ENCODE measurements around the gene UNG. TPM values are rescaled to one million over a fixed set of nuclear protein-coding genes. Genes with fewer than 3 reads are reported as not detected.

The UNG gene
- total RNA-seq, 1 donor from 2014 or later = 26.9 TPM

DNA sequence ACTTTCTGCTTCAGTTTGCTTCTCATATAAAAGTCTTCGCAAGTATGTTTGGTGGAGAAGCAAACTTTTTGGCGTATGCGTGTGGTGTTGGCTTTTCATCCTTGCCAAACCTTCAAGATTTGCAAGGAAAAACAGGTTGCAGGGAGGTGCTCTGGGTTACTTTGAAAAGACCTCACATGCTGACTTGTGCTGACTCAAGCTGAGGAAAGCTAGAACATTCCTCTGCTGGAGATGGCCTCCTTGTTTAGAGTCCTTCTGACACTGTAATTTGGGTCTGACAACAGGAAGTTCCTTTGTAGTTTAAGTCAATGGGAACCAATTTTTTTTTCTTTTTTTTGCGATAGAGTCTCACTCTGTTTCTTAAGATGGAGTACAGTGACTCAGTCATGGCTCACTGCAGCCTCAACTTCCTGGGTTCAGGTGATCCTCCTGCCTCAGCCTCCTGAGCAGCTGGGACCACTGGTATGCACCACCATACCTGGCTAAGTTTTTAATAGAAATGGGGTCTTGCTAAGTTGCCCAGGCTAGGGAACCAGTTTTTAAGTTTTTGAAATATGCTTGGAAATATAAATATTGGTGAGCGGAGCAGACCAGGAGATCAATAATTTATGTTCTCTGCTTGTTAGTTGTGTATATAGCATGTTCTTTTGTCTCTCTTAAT lies 16.4 kb downstream of the UNG start:
- ATAC-seq = no peak
- intact Hi-C loops (cut with DNase I) = loop anchor here (2.0 kb wide), 1 partner anchor 47 kb away; no protein-coding TSS in a partner anchor

DNA sequence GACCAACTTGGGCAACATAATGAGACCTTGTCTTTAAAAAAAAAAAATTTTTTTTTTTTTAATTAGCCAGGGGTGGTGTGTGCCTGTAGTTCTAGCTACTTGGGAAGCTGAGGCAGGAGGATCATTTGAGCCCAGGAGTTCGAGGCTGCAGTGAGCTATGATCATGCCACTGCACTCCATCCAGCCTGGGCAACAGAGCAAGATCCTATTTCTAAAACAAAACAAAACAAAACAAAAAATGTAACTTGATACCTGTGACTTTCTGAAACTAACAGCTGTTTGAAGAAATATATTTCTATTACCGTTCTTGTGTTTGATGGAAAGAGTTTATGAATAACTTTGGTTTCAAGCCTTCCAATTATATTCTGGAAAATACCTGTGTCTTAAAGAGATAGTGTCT lies 17.2 kb downstream of the UNG start:
- ATAC-seq (no peak), DNase-seq (ENCODE audit: missing footprints) (no peak)
- intact Hi-C loops (cut with DNase I) = loop anchor here (2.0 kb wide), 1 partner anchor 46 kb away; no protein-coding TSS in a partner anchor

More for the DNA sequence above, 16.4 kb downstream of the UNG start:
- DNase-seq (ENCODE audit: missing footprints) = no peak

DNA sequence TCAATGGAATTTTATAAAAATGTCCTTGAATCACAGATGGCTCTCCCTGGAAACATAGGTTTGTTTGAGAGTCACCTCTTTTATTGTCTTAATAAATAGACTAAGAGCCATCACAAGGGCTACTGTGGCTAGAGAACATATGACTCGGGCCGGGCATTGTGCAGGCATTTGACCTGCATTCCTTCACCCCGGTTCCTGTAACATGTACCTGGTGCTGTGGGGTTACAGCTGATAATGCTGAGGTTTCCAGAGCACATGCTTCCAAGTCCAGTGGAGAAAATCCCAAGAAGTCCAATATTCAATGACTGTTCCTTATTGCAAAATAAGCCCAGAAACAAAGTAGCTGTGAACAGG lies 18.0 kb downstream of the UNG start:
- ATAC-seq (peak; percentile 0), DNase-seq (ENCODE audit: missing footprints) (no peak)
- intact Hi-C loops (cut with DNase I) = loop anchor here (2.0 kb wide), 1 partner anchor 45 kb away; no protein-coding TSS in a partner anchor

DNA sequence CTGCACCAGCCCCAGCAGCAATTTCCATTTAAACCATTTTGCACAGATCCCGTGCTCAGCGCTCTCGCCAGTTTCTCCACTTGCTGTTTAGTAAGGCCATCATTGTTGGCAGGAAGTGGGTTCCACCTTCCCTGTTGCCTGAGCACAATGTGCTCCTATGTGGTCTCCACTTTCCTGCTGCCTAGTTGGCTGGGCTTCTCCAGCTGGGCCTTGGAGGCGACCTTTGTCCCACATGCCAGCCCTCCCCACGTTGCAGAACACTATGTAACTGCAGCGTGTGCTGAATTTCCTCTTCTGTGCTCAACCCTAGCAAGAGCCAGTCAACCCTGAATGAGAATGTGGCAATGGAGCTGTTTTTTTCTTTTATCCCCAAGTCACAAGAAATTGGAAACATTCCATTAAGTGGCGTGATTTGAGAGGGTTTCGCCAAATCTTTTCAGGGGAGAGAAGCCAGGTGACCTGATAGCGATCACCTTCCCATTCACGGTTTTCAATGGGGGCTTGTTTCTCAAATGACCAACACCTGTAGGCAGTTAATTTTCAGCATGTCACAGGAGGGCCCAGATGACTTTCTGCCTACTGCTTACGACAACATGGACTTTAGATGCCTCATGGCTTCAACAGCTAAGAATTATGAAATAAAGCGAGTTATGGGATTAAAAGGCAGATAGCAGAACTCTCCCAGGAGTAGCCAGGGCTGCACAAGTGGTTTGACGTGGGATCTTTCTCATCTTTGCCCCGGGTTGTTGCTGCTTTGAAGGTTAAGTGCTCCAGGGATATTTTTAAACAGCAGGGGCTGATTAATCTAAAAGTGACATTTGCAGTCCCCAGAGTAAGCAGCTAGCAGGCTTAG lies 18.6 kb downstream of the UNG start, which contains the start of gene ACACB:
TSS of gene ACACB (plus strand) at position 830 of the 853 bp plus-strand sequence. CDS start 22,819 bp downstream, outside the sequence.
- DNase-seq (ENCODE audit: missing footprints) (peak; percentile 88), ATAC-seq (peak; percentile 78)
- intact Hi-C loops (cut with DNase I) = loop anchor here (2.0 kb wide), 2 partner anchors 15 to 45 kb away; no protein-coding TSS in a partner anchor

DNA sequence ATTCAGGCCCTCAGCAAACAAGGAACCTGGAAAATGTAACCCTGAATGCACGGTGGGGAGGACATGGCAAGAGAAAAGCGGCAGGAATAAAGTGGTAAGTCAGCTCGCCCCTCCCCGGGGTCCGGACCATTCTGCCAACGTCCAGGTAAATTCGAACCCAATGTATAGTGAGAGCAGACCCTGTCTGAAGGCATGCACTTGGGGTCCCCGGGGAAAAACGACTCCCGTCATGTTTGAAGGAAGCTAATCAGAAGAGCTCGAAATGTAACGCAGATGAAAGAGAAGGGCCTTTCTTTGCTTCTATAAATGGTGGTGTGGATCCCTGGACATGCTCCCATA lies 19.2 kb downstream of the UNG start:
- intact Hi-C loops (cut with DNase I) = loop anchor here (2.0 kb wide), 1 partner anchor 14 kb away; no protein-coding TSS in a partner anchor
- no peak for DNase-seq (ENCODE audit: missing footprints)
- no peak for ATAC-seq

DNA sequence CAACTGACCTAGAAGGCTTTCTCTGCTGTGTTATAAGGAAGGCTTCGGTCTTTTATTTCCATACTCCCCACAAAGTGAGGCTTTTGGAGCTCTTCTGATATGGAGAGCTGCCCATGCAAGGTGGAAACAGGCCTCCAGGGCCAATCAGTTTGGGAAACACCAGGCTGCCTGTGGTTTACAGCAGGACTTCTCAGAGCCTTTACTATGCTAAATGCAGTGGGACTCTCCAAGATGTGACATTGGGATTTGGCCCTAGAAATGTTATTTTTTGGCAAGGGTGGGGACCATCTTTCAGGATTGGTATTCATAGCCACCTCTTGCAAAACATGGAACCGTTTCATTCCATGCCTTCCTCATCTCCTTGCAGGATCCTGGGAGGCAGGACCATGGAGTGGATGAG lies 22.7 kb downstream of the UNG start:
- no peak for DNase-seq (ENCODE audit: missing footprints)
- ATAC-seq = no peak
- intact Hi-C loops (cut with DNase I) = no loop called here

DNA sequence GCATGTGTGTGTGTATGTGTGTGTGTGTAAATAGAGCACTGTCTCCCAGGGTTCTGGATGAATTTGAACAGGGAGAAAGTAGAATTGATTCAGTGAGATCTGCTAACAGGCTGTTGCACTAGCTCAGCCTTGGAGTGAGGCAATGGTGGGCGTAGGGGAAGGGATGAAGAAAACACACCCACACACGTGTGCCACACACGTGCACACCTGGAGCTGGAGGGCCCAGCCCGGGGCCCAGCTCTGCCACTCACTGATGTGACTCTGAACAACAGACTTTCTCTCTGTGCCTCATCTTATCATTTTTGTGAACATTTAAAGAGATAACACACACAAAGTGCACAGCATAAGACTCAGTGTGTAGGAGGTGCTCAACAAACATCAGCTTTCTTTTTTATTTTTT lies 23.2 kb downstream of the UNG start:
- intact Hi-C loops (cut with DNase I) = no loop called here
- no peak for DNase-seq (ENCODE audit: missing footprints)
- no peak for ATAC-seq

DNA sequence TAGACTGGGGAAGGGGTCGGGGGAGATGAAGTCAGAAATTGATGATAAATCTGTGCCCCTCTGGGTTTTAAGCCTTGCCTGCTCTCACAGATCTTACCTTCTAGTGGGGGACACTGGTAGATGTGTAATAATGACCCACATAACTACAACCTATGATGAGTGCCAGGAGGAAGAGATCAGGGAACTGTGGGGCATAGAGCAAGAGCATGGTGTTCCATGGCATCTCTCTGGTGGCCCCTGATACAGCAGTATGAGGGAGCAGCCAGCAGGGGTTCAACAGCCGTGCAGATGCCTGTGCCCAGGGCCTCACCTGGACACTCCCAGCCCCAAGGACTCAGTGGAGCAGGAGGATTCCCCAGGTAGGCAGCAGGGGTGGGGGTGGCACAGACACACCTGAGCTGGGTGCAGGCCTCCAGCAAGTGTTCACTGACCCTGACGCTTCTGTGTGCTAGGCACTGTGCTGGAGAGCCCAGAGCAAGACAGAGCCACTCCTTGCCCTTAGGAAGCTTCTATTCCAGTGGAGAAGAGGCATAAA lies 24.0 kb downstream of the UNG start:
- DNase-seq (ENCODE audit: missing footprints) (no peak), ATAC-seq (no peak)
- intact Hi-C loops (cut with DNase I) = no loop called here

DNA sequence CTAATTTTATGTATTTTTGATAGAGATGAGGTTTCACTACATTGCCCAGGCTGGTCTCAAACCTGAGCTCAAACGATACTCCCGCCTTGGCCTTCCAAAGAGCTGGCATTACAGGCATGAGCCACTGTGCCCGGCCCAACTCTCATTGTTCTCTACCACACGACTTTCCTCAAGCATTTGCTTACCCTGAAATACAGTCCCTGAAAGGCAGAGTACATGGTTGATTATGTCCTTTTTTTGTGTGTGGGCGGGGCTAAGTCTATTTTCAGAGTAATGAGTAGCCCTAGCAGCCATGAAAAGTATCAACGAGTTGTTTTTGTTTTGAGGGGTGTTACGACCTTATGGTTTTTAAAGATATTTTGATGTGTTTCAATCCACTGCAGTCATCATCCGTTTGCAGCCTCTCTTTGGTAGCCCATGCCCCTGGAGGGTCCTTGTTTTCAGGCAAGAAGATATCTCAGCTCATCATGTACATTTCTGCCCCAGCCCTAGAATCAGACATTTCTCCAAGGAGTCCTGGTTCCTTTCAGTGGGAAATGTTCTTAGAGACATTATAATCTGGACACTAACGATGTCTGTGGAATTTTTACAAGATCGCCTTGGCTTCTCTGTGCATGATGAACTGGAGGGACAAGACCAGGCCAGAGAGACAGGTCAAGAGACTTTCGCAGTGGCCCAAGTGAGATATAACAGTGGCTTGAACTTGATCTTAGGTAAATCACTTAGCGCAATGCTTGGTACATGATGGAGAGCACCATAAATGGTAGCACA lies 27.7 kb downstream of the UNG start:
- ATAC-seq (no peak), DNase-seq (ENCODE audit: missing footprints) (no peak)
- intact Hi-C loops (cut with DNase I) = no loop called here

DNA sequence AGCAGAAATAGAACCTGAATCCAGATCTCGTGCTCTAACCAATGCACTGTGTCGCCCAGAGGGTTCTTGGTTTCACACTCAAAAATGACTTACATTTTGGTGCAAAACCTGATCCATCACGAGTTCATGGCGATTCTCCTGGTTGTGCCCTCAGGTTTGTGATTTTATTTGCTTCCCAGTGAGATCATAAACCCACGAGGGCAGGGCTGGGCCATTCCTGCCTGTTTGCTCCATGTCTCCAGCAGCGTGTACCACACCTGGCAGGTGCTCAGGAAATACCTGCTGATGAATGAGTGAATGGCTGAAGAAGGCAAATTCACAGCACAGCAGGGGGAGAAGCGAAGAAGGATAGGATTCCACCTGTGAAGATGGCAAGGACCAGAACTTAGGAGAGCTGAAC lies 28.4 kb downstream of the UNG start:
- intact Hi-C loops (cut with DNase I) = no loop called here
- DNase-seq (ENCODE audit: missing footprints) (no peak), ATAC-seq (no peak)

DNA sequence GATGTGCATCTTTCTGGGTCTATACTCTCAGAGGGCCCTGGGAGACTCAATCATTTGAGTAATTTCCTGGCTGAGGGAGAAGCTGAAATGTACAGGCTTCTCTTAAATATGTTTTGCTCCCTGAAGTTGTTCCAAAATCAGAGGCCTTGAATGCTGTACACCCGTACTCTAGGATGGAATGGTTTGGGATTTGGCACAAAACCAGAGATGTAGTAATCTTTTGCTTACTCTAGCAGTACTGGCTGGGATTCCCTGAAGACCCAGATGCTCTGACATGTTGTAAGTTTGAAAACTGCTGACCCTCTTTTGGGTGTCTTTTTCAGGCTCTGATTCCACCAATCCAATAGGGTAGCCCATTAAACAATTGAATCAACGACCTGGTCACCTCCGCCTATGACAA lies 29.4 kb downstream of the UNG start:
- ATAC-seq (peak; percentile 49), DNase-seq (ENCODE audit: missing footprints) (no peak)
- intact Hi-C loops (cut with DNase I) = no loop called here

DNA sequence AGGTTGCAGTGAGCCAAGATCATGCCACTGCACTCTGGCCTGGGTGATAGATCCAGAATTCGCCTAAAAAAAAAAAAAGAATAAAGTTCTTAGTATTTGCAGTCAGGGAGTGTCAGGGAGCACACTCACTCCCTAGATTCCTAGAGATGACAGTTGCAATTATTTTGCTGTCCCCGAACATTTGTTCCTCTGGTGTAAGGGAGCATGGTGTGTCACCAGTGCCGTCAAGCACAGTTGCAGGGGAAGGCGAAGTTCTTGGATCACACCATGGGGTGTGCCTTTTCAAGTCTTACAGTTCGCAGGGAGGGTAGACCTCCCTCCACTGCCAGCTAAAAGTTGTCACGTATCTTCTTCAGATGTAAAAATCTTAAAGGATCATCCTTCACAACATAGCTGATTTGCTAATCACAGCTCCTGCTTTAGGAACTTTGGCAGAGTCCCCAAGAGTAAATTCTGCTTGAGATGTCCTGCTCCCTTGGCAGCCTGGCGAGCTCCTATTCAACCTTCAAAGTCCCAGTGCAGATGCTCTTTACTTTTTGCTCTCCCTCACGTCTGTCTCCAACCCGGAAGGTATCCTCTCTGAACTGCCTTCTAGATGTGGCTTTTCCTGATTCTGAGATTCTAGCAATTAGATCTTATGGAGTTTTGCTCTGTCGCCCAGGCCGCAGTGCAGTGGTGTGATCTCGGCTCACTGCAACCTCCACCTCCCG lies 30.3 kb downstream of the UNG start:
- intact Hi-C loops (cut with DNase I) = no loop called here
- ATAC-seq (no peak), DNase-seq (ENCODE audit: missing footprints) (no peak)

DNA sequence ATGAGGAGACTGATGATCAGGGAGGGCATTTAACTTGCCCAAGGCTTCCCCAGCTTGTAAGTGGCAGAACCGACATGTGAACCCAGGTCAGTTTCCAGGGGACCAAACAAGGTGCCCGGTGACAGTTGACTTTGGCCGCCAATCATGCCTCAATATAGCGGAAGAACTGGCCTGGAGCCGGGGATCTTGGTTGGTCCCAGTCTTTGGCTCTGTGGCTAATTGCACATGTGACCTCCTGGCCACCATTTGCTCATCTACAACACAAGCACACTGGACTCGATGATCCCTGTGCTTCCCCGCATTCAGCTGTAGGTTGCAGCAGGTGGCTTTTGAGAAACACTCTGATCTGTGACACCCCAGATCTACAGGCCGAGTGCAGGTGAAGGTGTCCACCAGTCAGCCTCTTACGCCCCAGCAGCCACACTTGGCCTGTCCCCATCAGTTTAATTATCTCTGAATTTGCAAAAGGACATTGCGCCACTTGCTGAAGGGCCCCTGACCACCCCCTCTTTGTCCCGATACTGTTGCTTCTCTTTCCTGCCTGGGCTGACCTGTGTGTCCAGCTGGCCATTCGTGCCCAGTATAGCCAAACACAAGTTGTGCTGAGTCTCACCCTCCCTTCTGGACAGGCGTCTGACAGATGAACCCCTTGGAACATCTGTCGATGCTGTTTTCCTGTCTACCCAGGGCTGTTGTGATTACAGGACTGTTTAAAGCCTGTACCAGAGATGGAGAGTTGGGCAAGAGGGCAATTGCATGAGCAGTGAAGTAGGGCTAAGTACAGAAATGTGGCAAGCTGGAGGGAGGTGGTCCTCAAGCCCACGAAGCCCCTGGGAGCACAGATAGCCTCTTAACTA lies 33.1 kb downstream of the UNG start:
- no peak for DNase-seq (ENCODE audit: missing footprints)
- peak; percentile 17 for ATAC-seq
- intact Hi-C loops (cut with DNase I) = loop anchor here (2.0 kb wide), 1 partner anchor 14 kb away; the partner anchor contains the start of gene ACACB

DNA sequence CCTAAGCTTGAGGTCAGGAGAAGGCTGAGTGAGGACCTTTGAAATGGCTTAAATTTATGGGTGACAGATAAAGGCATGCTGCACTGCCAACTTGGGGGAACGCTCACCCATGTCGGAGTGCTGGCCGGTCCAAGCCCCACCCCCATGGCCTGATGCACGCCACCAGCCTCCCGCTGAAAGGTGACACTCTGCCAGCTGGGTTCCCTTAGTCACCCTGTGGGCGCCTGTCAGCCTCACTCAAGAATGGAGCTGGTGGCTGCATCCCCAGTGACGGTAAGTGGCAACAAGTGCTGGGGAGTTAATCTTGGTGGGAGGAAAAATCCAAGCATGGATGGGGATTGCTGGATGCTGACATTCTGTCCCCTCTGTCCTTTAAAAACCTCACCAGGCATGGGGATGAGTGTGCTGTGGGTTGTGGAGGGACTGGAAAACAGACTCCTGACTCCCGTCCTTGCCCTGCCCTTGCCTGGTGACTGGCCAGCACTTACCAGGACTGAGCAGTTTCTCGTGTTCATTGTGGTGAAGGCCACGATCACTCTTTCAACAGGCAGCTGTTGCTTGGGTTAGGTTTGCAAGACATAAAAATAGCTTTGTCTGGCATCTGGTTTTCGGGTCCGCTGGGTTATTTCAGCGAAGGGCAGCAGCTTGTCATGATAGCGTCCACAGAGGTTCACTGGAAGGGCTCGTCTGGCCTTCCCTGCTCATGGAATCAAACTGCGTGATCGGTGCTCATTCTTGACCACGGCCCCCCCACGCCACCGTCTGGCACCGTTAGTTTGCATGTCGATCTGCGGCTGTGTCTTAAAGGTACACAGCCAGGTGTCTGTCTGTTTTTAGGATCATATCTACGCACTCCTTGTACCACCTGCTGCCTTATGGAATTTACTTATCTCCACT lies 34.0 kb downstream of the UNG start:
- intact Hi-C loops (cut with DNase I) = loop anchor here (2.0 kb wide), 1 partner anchor 15 kb away; the partner anchor contains the start of gene ACACB
- DNase-seq (ENCODE audit: missing footprints) (peak; percentile 85), ATAC-seq (peak; percentile 84)

DNA sequence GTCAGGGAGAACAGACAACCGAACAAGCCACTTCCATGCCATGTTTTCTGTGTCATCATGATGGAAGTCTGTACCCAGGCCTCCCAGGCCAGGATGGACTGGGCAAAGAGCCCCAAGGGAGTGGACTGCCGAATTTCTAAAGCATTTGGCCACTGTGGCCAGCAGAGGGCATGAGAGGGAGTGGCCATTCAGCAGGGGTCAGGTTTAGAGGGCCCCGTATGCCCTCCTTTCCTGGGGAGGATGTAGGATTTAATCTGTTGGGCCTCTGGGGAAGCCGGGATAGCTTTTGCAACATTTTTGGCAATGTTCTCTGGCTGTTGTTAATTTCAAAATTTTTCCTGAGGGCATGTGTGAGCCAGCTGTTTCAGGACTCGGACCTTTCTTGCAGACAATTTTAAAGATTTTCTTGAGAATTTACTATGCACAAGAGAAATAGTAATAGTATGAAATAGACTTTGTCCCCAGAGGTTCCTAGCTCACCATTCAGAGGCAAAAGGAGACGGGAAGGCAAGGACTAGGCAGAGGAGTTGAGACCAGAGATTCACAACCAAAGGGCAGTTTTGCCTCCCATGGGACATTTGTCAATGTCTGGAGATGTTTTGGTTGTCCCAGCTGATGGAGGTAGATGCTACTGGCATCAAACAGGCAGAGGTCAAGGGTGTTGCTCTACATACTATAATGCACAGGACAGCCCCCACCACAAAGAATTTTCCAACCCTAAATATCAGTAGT lies 37.0 kb downstream of the UNG start:
- DNase-seq (ENCODE audit: missing footprints) (no peak), ATAC-seq (peak; percentile 56)
- intact Hi-C loops (cut with DNase I) = no loop called here

DNA sequence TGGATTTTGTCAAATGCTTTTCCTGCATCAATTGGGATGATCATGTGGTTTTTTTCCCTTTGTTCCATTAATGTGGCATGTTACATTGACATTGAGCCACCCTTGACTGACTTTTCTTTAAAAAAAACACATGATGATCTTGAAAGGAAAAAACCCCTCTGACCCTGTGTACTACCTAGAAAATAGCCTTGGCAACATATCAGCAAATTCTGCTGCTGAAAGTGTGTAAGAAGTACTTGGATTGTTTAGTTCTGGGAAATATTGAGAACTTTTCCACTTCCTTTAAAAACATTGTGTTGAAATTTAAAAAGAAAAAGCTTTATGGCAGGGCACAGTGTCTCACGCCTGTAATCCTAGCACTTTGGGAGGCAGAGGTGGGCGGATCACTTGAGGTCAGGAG lies 39.7 kb downstream of the UNG start:
- ATAC-seq (no peak), DNase-seq (ENCODE audit: missing footprints) (no peak)
- intact Hi-C loops (cut with DNase I) = no loop called here

Measured in Right ventricle myocardium inferior (tissue), 1 donor.